AG04450 (cell line): Measurements from ENCODE around the gene CORO2B. TPM values are rescaled to one million over a fixed set of nuclear protein-coding genes. Genes with fewer than 3 reads are reported as not detected.

Experiments used
- CTCF ChIA-PET: fragments of 300-600, 350-600 bp; formaldehyde crosslinking; extraction: SDS; loops from one replicate; lab custom pipeline; 2022; ENCODE audit warnings: antibody characterized with exemption, inconsistent platforms; lab: Charles Lee
- POLR2A ChIA-PET: fragments of 350-600 bp; formaldehyde crosslinking; extraction: SDS; loops from one replicate; lab custom pipeline; 2021; ENCODE audit warnings: antibody characterized with exemption, inconsistent platforms; lab: Yijun Ruan, JAX
- DNase-seq: peaks from one replicate; pipeline ENCODE4 v3.0.0-alpha.2; 2011; ENCODE audit warnings: low read depth, low spot score
- H3K27ac ChIP-seq: one replicate; pipeline ENCODE4 v1.5.1; 2012; ENCODE audit warnings: low read depth, low read length, control low read depth
- H3K27me3 ChIP-seq: one replicate; pipeline ENCODE4 v1.6.0; 2012; ENCODE audit warnings: low read length; ENCODE audit not compliant: control insufficient read depth, insufficient read depth
- H3K4me3 ChIP-seq: 2 replicates; pipeline ENCODE4 v1.5.1; 2011; ENCODE audit warnings: mild to moderate bottlenecking, low read depth, low read length, control low read depth
- H3K9me3 ChIP-seq: 2 replicates; pipeline ENCODE4 v1.5.1; 2012; ENCODE audit warnings: low read length; ENCODE audit not compliant: control insufficient read depth, insufficient read depth
- CTCF ChIP-seq: IDR thresholded peaks from 2 replicates; pipeline ENCODE4 v1.5.1; 2011; ENCODE audit warnings: low read depth, low read length, control low read depth, inconsistent platforms
- polyA plus RNA-seq: library from polyadenylated mRNA; depleted of rRNA; stranded (reverse); fragments of >200 nt; gene quantifications from 2 replicates; pipeline ENCODE4 v1.2.3, GENCODE V29; 2011

CORO2B gene
- polyA plus RNA-seq, 1 experiment: 16.1 TPM

GRCh38 chr15:68543165-68544008, 35.4 kb upstream of the CORO2B start:
- ChIA-PET POLR2A (interaction anchor here (0.6 kb wide), 1 partner anchor 158 kb away, joined by 6 read pairs; no protein-coding TSS in a partner anchor), CTCF (interaction anchor here (1.5 kb wide), 1 partner anchor 237 kb away, joined by 6 read pairs; no protein-coding TSS in a partner anchor)
- peak; percentile 80 for DNase-seq
- Histone ChIP-seq H3K27me3 (no peaks in the 10 kb centered on the region), H3K4me3 (no peak overlapping the region), H3K27ac (peak overlapping the region; percentile 80), H3K9me3 (peaks cover 3% of the 10 kb centered on the region)
- TF ChIP-seq CTCF: no peak

GRCh38 chr15:68546318-68546717, 32.5 kb upstream of the CORO2B start:
- DNase-seq: no peak
- H3K4me3 ChIP-seq: no peak overlapping the region
- H3K27me3 ChIP-seq: peaks cover 5% of the 10 kb centered on the region
- TF ChIP-seq CTCF: no peak
- no peaks in the 10 kb centered on the region; the same call in 1 of the 2 replicates for H3K9me3 ChIP-seq
- H3K27ac ChIP-seq: no peak overlapping the region
- ChIA-PET POLR2A (no interaction called here), CTCF (interaction anchor here (1.6 to 2.8 kb wide), 3 partner anchors 128 to 329 kb away, joined by 7 to 14 read pairs (median 12); no protein-coding TSS in a partner anchor)

DNA sequence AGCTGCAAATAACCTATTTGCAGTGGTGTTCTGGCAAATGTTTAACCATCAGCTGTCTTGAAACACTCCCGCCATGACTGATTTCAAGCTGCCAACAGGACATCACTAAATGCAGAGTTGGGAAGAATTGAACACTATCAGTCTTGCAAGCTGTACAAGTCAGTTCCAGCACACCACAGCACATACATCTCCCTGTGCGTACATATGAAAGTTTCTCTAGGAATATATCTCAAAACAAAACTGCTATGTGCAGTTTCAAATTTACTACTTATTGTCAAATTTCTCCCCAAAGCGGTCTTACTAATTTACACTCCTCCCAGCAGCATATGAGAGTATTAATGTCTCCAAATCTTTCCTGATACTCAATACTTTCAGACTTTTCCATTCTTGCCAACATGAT, 30.4 kb upstream of the CORO2B start:
- TF ChIP-seq CTCF: no peak
- H3K9me3 ChIP-seq: no peaks in the 10 kb centered on the region; the same call in 1 of the 2 replicates
- ChIA-PET CTCF (interaction anchor here (0.9 to 8.5 kb wide), 5 partner anchors 8 to 377 kb away, joined by 4 to 138 read pairs (median 56); no protein-coding TSS in a partner anchor), POLR2A (no interaction called here)
- no peak for DNase-seq
- no peak overlapping the region for H3K4me3 ChIP-seq
- peaks cover 5% of the 10 kb centered on the region for H3K27me3 ChIP-seq
- H3K27ac ChIP-seq: no peak overlapping the region

DNA sequence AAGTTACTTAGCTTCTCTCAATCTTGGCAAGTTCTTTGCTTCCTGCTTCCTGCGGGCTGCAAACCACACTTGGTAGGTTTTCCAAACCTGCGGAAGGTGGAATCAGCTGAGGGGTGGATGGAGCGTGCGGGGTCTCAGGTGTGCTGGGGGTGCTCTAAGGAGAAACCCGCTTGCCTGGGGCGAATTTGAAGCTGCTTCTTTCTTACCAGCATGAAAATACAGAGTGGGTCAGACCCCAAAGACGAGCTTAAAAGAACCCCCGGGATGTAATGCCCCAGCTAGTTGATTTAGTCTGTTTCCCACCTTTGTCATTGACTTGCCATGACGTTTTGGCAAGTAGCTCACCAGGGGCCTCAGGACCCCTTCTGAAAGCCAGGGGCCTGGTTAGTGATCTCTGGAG, 28.8 kb upstream of the CORO2B start:
- Histone ChIP-seq H3K4me3 (no peak overlapping the region), H3K27ac (no peak overlapping the region), H3K27me3 (peaks cover 5% of the 10 kb centered on the region), H3K9me3 (no peaks in the 10 kb centered on the region; the same call in 1 of the 2 replicates)
- no peak for DNase-seq
- TF ChIP-seq CTCF: no peak
- ChIA-PET POLR2A (no interaction called here), CTCF (interaction anchor here (0.6 to 8.5 kb wide), 69 partner anchors 10 to 518 kb away, joined by 3 to 138 read pairs (median 4); partner anchors contain the start of gene ITGA11)
